Cardiac fibroblast (primary cell): ENCODE results near the gene PPP2R5E.
A peak's percentile ranks its signal among the peaks of the same experiment; 100 is the strongest.

Experiments used
- DNase-seq, 2 donors: peaks; one replicate each; pipeline versions ENCODE4 v3.0.0 to v3.0.0-alpha.2; 2010; ENCODE audit warnings: low read depth in 2 of 2
- H3K4me3 ChIP-seq, 2 donors: replicated peaks in 1 of 2; 1 replicate in 1 of 2; 2 replicates in 1 of 2; pipeline ENCODE4 v1.5.1; 2011; ENCODE audit warnings: low read depth in 2 of 2, low read length in 2 of 2, mild to moderate bottlenecking in 2 of 2, moderate library complexity in 1 of 2
- CTCF ChIP-seq: IDR thresholded peaks from one replicate; pipeline ENCODE4 v1.5.1; 2011; ENCODE audit warnings: low read depth, mild to moderate bottlenecking, low read length, inconsistent platforms

PPP2R5E gene

GRCh38 chr14:63544591-63545299 is 1.6 kb upstream of the PPP2R5E start:
- peak overlapping the region; percentile 92 to 96 for H3K4me3 ChIP-seq
- TF ChIP-seq CTCF, result peak; percentile 57
- peak; percentile 51 to 59 for DNase-seq

- peak overlapping the region; percentile 92 to 96 for H3K4me3 ChIP-seq
- peak in 1 of 2 donors; percentile 9 for DNase-seq
- no peak for TF ChIP-seq CTCF
Measured at GRCh38 chr14:63543826-63544406, 739 bp upstream of the PPP2R5E start.

GRCh38 chr14:63542231-63542999 is 762 bp downstream of the PPP2R5E start:
- TF ChIP-seq CTCF, result no peak
- H3K4me3 ChIP-seq, result peak overlapping the region; percentile 89 to 92
- DNase-seq, result peak; percentile 11 to 26

- no peak overlapping the region for H3K4me3 ChIP-seq
- no peak for TF ChIP-seq CTCF
- no peak for DNase-seq
Measured at GRCh38 chr14:63535918-63536317, 7.3 kb downstream of the PPP2R5E start.

- no peak for TF ChIP-seq CTCF
- H3K4me3 ChIP-seq, result no peak overlapping the region
- no peak for DNase-seq
Measured at GRCh38 chr14:63533474-63533873, 9.7 kb downstream of the PPP2R5E start.

GRCh38 chr14:63524537-63525155 is 18.5 kb downstream of the PPP2R5E start:
- no peak overlapping the region for H3K4me3 ChIP-seq
- no peak for DNase-seq
- TF ChIP-seq CTCF, result no peak
